ENCODE measurements around the gene RBM10. TPM values are rescaled to one million over a fixed set of nuclear protein-coding genes. Genes with fewer than 3 reads are reported as not detected.

The RBM10 gene
- total and polyA plus RNA-seq, 2 donors (not counting 1 experiment from before 2014, with no cell fraction given), result 48.7 to 51.6 TPM

DNA sequence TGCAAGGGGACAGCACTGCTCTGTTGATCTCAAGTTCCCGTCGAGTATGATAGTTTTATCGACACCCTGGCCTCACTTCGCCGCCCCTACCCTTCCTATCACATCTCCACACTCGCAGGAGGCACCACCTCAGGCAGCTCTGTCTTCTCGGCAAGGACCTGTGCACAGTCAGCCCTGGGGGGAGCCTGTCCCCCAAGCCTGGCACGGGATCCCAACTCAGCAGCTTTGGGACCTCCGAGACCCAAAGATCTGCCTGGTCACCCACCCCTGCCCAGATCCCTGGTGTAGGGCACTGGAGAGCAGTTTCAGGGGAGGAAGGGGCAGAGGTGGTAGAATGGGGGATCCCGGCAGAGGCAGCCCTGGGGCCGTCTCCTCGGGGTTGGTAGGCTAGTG, 30.6 kb downstream of the RBM10 start:
- no peaks in the 10 kb centered on the region for H3K27me3 Mint-ChIP-seq
- no peak for TF ChIP-seq EZH2 (IDR thresholded peaks at IDR 0.05; ENCODE audit: borderline replicate concordance, insufficient read depth, low read depth, low read length, poor library complexity, severe bottlenecking)
- no peaks in the 10 kb centered on the region for H3K9me3 Mint-ChIP-seq (ENCODE audit: insufficient read depth)
- CTCF ChIA-PET, result no interaction called here
- no peak for DNase-seq
- Histone ChIP-seq H3K9ac (ENCODE audit: low read length) (no peak overlapping the region), H3K79me2 (ENCODE audit: control insufficient read depth, insufficient read depth, low read length) (peaks cover 10% of the 10 kb centered on the region), H4K20me1 (ENCODE audit: control insufficient read depth, insufficient read depth, low read length, poor library complexity, severe bottlenecking) (peaks cover 6% of the 10 kb centered on the region), H3K27ac (ENCODE audit: low read length in 2 of 2) (no peak overlapping the region), H3K4me3 (ENCODE audit: control extremely low read depth in 1 of 5, extremely low read depth in 1 of 5, insufficient read depth in 1 of 5, low read depth in 2 of 5, low read length in 4 of 5) (no peak overlapping the region), H3K9me3 (ENCODE audit: control extremely low read depth in 1 of 3, control insufficient read depth in 2 of 3, insufficient read depth in 1 of 3, low read length in 2 of 3) (no peaks in the 10 kb centered on the region), H3K36me3 (replicated peaks in 1 of 2; ENCODE audit: control extremely low read depth in 1 of 2, control insufficient read depth in 1 of 2, extremely low read depth in 1 of 2, insufficient read depth in 2 of 2, low read length in 1 of 2) (peaks cover 0 to 46% of the 10 kb centered on the region in 2 experiments), H2AFZ (ENCODE audit: insufficient read depth, low read depth, low read length, poor library complexity, severe bottlenecking) (no peak overlapping the region), H3K27me3 (replicated peaks in 1 of 4; ENCODE audit: control extremely low read depth in 1 of 4, control insufficient read depth in 3 of 4, insufficient read depth in 4 of 4, low read length in 3 of 4) (no peaks in the 10 kb centered on the region), H3K4me2 (replicated peaks; ENCODE audit: low read depth, low read length, poor library complexity, severe bottlenecking) (no peak overlapping the region), H3K4me1 (ENCODE audit: control insufficient read depth in 2 of 2, insufficient read depth in 2 of 2, low read length in 2 of 2) (no peaks in the 10 kb centered on the region)
- intact Hi-C loops (cut with micrococcal nuclease), result no loop called here
- ATAC-seq (ENCODE audit: low read depth), result no peak
- no peaks in the 10 kb centered on the region for H3K4me1 Mint-ChIP-seq
- H3K4me3 Mint-ChIP-seq, result no peak overlapping the region
- no peak overlapping the region for H3K27ac Mint-ChIP-seq
- WGBS (ENCODE audit: insufficient coverage), result 100% methylated on average over 1 of the region's 12 CpGs
- POLR2A ChIA-PET, result no interaction called here

DNA sequence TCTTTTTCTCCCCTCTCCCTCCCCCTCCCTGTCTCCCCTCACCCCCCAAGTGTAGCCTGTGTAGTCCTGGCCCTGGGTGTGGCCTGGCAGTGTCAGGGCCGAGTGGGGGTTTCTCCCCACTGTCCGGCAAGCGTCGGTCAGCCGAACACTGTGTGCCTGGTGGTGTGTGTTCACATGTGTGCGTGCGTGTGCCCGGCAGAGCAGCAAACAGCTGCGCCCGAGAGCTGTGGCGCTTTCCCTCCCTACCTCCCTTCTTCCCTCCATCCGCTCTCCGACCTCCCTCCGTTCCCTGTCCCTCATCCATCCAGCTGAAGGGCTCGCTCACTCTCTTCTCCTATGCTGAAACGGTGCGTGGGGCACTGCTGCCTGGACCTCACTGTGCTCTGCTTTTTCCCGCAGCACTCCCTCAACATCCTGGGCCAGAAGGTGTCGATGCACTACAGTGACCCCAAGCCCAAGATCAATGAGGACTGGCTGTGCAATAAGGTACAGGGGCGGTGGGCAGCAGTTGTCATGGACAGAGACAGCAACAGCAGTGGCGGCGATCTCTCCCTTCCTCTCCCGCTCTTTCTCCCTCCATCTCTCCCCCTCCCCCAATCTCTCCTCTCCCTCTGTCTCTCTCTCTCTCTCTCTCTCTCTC, 31.2 kb downstream of the RBM10 start:
- intact Hi-C loops (cut with micrococcal nuclease), result no loop called here
- H3K36me3 ChIP-seq (replicated peaks in 1 of 2; ENCODE audit: control extremely low read depth in 1 of 2, control insufficient read depth in 1 of 2, extremely low read depth in 1 of 2, insufficient read depth in 2 of 2, low read length in 1 of 2), result peaks cover 0 to 43% of the 10 kb centered on the region in 2 experiments

More for the DNA sequence above, 31.2 kb downstream of the RBM10 start:
- no peak overlapping the region for H3K27ac ChIP-seq (ENCODE audit: low read length in 2 of 2)
- H3K9me3 ChIP-seq (ENCODE audit: control extremely low read depth in 1 of 3, control insufficient read depth in 2 of 3, insufficient read depth in 1 of 3, low read length in 2 of 3), result no peaks in the 10 kb centered on the region
- TF ChIP-seq, protein P1, sequence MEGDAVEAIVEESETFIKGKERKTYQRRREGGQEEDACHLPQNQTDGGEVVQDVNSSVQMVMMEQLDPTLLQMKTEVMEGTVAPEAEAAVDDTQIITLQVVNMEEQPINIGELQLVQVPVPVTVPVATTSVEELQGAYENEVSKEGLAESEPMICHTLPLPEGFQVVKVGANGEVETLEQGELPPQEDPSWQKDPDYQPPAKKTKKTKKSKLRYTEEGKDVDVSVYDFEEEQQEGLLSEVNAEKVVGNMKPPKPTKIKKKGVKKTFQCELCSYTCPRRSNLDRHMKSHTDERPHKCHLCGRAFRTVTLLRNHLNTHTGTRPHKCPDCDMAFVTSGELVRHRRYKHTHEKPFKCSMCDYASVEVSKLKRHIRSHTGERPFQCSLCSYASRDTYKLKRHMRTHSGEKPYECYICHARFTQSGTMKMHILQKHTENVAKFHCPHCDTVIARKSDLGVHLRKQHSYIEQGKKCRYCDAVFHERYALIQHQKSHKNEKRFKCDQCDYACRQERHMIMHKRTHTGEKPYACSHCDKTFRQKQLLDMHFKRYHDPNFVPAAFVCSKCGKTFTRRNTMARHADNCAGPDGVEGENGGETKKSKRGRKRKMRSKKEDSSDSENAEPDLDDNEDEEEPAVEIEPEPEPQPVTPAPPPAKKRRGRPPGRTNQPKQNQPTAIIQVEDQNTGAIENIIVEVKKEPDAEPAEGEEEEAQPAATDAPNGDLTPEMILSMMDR (IDR thresholded peaks at IDR 0.05), result no peak
- no peak for TF ChIP-seq EZH2 (IDR thresholded peaks at IDR 0.05; ENCODE audit: borderline replicate concordance, insufficient read depth, low read depth, low read length, poor library complexity, severe bottlenecking)
- DNase-seq (no peak), ATAC-seq (ENCODE audit: low read depth) (no peak)
- CTCF ChIA-PET, result no interaction called here
- H3K27me3 ChIP-seq (replicated peaks in 1 of 4; ENCODE audit: control extremely low read depth in 1 of 4, control insufficient read depth in 3 of 4, insufficient read depth in 4 of 4, low read length in 3 of 4), result no peaks in the 10 kb centered on the region
- no peak overlapping the region for H3K4me2 ChIP-seq (replicated peaks; ENCODE audit: low read depth, low read length, poor library complexity, severe bottlenecking)
- no peak overlapping the region for H3K4me3 ChIP-seq (ENCODE audit: control extremely low read depth in 1 of 5, extremely low read depth in 1 of 5, insufficient read depth in 1 of 5, low read depth in 2 of 5, low read length in 4 of 5)
- Mint-ChIP-seq H3K27ac (no peak overlapping the region), H3K4me1 (no peaks in the 10 kb centered on the region), H3K4me3 (no peak overlapping the region), H3K9me3 (ENCODE audit: insufficient read depth) (no peaks in the 10 kb centered on the region), H3K27me3 (no peaks in the 10 kb centered on the region)
- H3K4me1 ChIP-seq (ENCODE audit: control insufficient read depth in 2 of 2, insufficient read depth in 2 of 2, low read length in 2 of 2), result no peaks in the 10 kb centered on the region
- H3K79me2 ChIP-seq (ENCODE audit: control insufficient read depth, insufficient read depth, low read length), result peaks cover 8% of the 10 kb centered on the region
- POLR2A ChIA-PET, result no interaction called here
- no peak overlapping the region for H3K9ac ChIP-seq (ENCODE audit: low read length)
- H4K20me1 ChIP-seq (ENCODE audit: control insufficient read depth, insufficient read depth, low read length, poor library complexity, severe bottlenecking), result peaks cover 6% of the 10 kb centered on the region
- 96% methylated on average over 4 of the region's 23 CpGs for WGBS (ENCODE audit: insufficient coverage)
- no peak overlapping the region for H2AFZ ChIP-seq (ENCODE audit: insufficient read depth, low read depth, low read length, poor library complexity, severe bottlenecking)
